NT2/D1 (cell line): ENCODE results near the gene ANAPC10.
"Not testable (repeated sequence)": the region's sequence is repeated elsewhere in the genome, so short reads cannot be mapped to it uniquely, and the experiment has no call there.

Source experiments
- DNase-seq: peaks from one replicate; pipeline ENCODE4 v3.0.0-alpha.2; 2011; ENCODE audit warnings: low read depth, low spot score
- H3K27me3 ChIP-seq: 2 replicates; pipeline ENCODE4 v1.6.0; 2011; ENCODE audit warnings: mild to moderate bottlenecking; ENCODE audit not compliant: insufficient read length, insufficient read depth
- H3K36me3 ChIP-seq: 2 replicates; pipeline ENCODE4 v1.6.1; 2011; ENCODE audit warnings: mild to moderate bottlenecking, low read length, mixed read lengths; ENCODE audit not compliant: insufficient read depth, insufficient read length
- H3K4me1 ChIP-seq: 2 replicates; pipeline ENCODE4 v1.5.1; 2011; ENCODE audit not compliant: insufficient read depth, insufficient read length
- H3K4me3 ChIP-seq: 2 replicates; pipeline ENCODE4 v1.5.1; 2011; ENCODE audit warnings: low read depth; ENCODE audit not compliant: insufficient read length
- H3K9ac ChIP-seq: 2 replicates; pipeline ENCODE4 v1.6.0; 2011; ENCODE audit warnings: low read depth; ENCODE audit not compliant: insufficient read length
- H3K9me3 ChIP-seq: 2 replicates; pipeline ENCODE4 v1.5.1; 2011; ENCODE audit warnings: mild to moderate bottlenecking, low read length; ENCODE audit not compliant: insufficient read depth
- SUZ12 ChIP-seq: IDR thresholded peaks from 2 replicates; pipeline ENCODE4 v1.6.1; 2011; ENCODE audit not compliant: insufficient read length, insufficient read depth; ENCODE audit errors: extremely low read depth
- YY1 ChIP-seq: IDR thresholded peaks from 2 replicates; pipeline ENCODE4 v1.6.1; 2011; ENCODE audit not compliant: insufficient read length, insufficient read depth
- ZNF274 ChIP-seq: IDR thresholded peaks from 2 replicates; pipeline ENCODE4 v1.6.1; 2011; ENCODE audit warnings: mild to moderate bottlenecking, low read depth, low read length

The ANAPC10 gene

DNA sequence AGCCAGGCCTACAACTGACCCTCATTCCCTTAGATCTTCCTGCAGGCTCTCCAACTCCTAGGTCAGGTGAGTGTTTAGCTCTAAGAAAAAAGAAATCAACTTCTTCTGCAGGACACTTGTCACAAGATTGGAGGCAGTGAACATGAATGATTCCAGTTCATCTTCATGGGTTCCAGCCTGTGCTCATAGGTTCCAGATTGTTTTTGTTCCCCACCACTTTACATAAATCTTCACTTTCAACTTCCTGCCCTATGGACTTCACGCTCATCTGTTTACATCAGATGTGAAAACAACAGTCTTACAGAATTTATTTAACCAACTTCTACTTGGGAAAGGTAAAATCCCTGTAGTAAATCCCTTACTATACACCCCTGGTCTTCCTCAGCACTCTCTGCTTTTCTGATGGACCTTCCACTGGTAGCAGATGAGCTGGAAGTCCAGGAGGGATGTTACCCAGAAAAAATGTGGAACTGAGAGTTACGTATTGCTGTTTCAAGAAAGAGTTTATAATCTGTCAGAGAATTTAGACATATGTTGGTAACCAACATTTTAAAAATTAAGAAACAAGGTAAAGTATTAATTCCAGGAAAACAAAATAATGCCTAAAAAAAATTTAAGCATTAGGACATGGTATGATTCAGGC lies 62.4 kb downstream of the ANAPC10 start:
- TF ChIP-seq ZNF274, result no peak
- no peak for TF ChIP-seq SUZ12
- TF ChIP-seq YY1, result no peak
- Histone ChIP-seq H3K36me3 (peaks cover 38% of the 10 kb centered on the region), H3K9ac (no peak overlapping the region), H3K4me3 (no peak overlapping the region), H3K27me3 (no peaks in the 10 kb centered on the region), H3K9me3 (no peaks in the 10 kb centered on the region), H3K4me1 (no peaks in the 10 kb centered on the region)
- no peak for DNase-seq

- no peak for TF ChIP-seq YY1
- TF ChIP-seq SUZ12, result no peak
- TF ChIP-seq ZNF274, result no peak
- no peaks in the 10 kb centered on the region for H3K27me3 ChIP-seq
- H3K4me3 ChIP-seq, result no peak overlapping the region
- H3K4me1 ChIP-seq, result no peaks in the 10 kb centered on the region
- no peaks in the 10 kb centered on the region for H3K9me3 ChIP-seq
- DNase-seq, result no peak
- H3K36me3 ChIP-seq, result peaks cover 34% of the 10 kb centered on the region
- H3K9ac ChIP-seq, result no peak overlapping the region
These were observed 63.2 kb downstream of the ANAPC10 start for GRCh38 chr4:145034727-145035211.

DNA sequence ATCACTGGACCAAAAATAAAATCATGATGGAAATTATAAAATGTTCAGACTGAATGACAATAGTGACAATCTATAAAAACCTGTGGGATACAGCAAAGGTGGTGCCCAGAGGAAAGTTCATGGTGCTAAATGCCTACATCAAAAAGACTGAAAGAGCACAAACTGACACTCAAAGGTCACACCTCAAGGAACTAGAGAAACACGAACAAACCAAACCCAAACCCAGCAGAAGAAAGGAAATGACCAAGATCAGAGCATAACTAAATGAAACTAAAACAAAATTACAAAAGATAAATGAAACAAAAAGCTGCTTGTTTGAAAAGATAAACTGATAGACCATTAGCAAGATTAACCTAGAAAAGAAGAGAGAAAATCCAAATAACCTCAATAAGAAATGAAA lies 78.7 kb downstream of the ANAPC10 start:
- Histone ChIP-seq H3K27me3 (no peaks in the 10 kb centered on the region), H3K4me3 (no peak overlapping the region)
- no peak for TF ChIP-seq ZNF274
- TF ChIP-seq SUZ12, result no peak
- TF ChIP-seq YY1, result no peak

GRCh38 chr4:145014365-145014764 lies 83.6 kb downstream of the ANAPC10 start:
- no peak for TF ChIP-seq SUZ12
- no peak for TF ChIP-seq ZNF274
- TF ChIP-seq YY1, result no peak
- Histone ChIP-seq H3K36me3 (no peaks in the 10 kb centered on the region), H3K4me1 (no peaks in the 10 kb centered on the region), H3K27me3 (no peaks in the 10 kb centered on the region), H3K4me3 (no peak overlapping the region), H3K9me3 (no peaks in the 10 kb centered on the region), H3K9ac (no peak overlapping the region)
- no peak for DNase-seq

More for the DNA sequence above, 78.7 kb downstream of the ANAPC10 start:
- Histone ChIP-seq H3K4me1 (no peaks in the 10 kb centered on the region), H3K9ac (no peak overlapping the region), H3K36me3 (no peaks in the 10 kb centered on the region), H3K9me3 (no peaks in the 10 kb centered on the region)
- no peak for DNase-seq

DNA sequence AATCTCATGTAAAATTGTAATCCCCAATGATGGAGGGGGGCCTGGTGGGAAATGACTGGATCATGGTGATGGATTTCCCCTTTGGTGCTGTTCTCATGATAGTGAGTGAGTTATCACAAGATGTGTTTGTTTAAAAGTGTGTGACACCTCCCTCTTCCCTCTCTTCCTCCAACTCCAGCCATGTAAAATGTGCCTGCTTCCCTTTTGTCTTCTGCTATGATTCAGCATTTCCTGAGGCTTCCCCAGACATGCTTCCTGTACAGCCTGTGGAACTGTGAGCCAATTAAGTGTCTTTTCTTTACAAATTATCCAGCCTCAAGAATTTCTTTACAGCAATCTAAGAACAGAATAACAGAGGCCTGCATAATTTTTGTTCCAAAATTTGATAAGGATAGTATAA lies 85.2 kb downstream of the ANAPC10 start:
- TF ChIP-seq SUZ12 (no peak), ZNF274 (no peak), YY1 (no peak)
- Histone ChIP-seq H3K27me3 (no peaks in the 10 kb centered on the region), H3K9me3 (no peaks in the 10 kb centered on the region), H3K4me1 (no peaks in the 10 kb centered on the region), H3K9ac (no peak overlapping the region), H3K4me3 (no peak overlapping the region), H3K36me3 (no peaks in the 10 kb centered on the region)
- DNase-seq, result no peak

DNA sequence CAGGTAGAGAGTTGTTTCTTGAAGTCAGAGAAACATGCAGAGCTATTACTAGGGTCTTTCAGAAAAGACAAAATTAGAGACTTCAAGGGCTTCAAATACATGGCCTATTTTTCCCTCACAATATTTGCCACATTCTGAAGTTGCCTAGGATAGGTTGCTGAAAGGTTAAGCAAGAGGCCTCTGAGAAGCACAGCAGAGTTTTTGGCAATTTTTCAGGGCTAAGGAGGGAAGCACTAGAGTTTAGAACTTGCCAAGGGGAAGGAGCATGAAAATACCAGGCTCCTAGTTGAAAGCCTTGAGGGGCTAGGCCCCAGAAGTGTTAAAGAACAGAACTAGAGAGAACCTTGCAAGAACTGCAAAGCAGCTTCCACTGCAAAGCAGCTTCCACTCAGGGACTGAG lies 86.4 kb downstream of the ANAPC10 start:
- TF ChIP-seq YY1, result no peak
- TF ChIP-seq SUZ12, result no peak
- TF ChIP-seq ZNF274, result no peak
- no peaks in the 10 kb centered on the region for H3K4me1 ChIP-seq
- H3K9ac ChIP-seq, result no peak overlapping the region
- H3K4me3 ChIP-seq, result no peak overlapping the region
- no peaks in the 10 kb centered on the region for H3K36me3 ChIP-seq
- H3K9me3 ChIP-seq, result no peaks in the 10 kb centered on the region
- no peaks in the 10 kb centered on the region for H3K27me3 ChIP-seq
- no peak for DNase-seq

- H3K9me3 ChIP-seq, H3K9ac ChIP-seq, H3K4me1 ChIP-seq, H3K36me3 ChIP-seq, H3K4me3 ChIP-seq, H3K27me3 ChIP-seq, DNase-seq: not testable (repeated sequence)
These were observed 87.7 kb downstream of the ANAPC10 start for GRCh38 chr4:145010315-145010714.

DNA sequence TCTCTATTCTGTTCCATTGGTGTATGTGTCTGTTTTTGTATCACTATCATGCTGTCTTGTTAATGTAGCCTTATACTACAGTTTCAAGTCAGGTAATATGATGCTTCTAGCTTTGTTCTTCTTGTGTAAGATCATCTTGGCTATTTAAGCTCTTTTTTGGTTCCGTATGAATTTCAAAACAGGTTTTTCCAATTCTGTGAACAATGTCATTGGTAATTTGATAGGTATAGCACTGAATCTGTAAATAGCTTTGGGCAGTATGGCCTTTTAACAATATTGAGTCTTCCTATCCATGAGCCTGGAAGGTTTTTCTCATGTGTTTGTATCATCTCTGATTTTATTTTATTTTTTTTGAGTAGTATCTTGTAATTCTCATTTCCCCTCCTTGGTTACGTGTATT lies 94.3 kb downstream of the ANAPC10 start:
- H3K4me1 ChIP-seq, result no peaks in the 10 kb centered on the region
- no peak for TF ChIP-seq SUZ12
- no peak for TF ChIP-seq YY1
- TF ChIP-seq ZNF274, result no peak
- no peak overlapping the region for H3K4me3 ChIP-seq
- no peaks in the 10 kb centered on the region for H3K9me3 ChIP-seq
- H3K36me3 ChIP-seq, result no peaks in the 10 kb centered on the region
- DNase-seq, result no peak
- H3K27me3 ChIP-seq, result no peaks in the 10 kb centered on the region
- no peak overlapping the region for H3K9ac ChIP-seq
